K562 (cell line): ENCODE data around the gene KPNA1. TPM values are rescaled to one million over a fixed set of nuclear protein-coding genes. Genes with fewer than 3 reads are reported as not detected.

Source experiments
- ATAC-seq: fragments of 200-7000 bp; cut with Tn5 transposase; 3 replicates; pipeline ENCODE4 v1.9.1; 2020; ENCODE audit warnings: moderate library complexity
- BruUV-seq: library from RNA; stranded (reverse); fragments of 400-500 nt; replicated peaks from 2 replicates; lab custom pipeline; 2021; lab: Mats Ljungman, UMichigan
- CTCF ChIA-PET: fragments of 300-600 bp; formaldehyde crosslinking; extraction: SDS; loops from one replicate; lab custom pipeline; 2021; ENCODE audit warnings: low intra/inter-chr PET ratio; lab: Yijun Ruan, JAX
- POLR2A ChIA-PET: fragments of 300-600, 350-650 bp; sonication (Branson Sonifier 250); formaldehyde crosslinking; extraction: SDS; loops from one replicate; lab custom pipeline; 2021; ENCODE audit warnings: antibody characterized with exemption, inconsistent platforms; lab: Yijun Ruan, JAX
- DNase-seq, 4 experiments: peaks; one replicate each; pipeline versions ENCODE4 v3.0.0 to v3.0.0-alpha.2; 2011 to 2018; ENCODE audit warnings: low spot score in 3 of 4, mixed read lengths in 3 of 4; ENCODE audit errors: extremely low read depth in 1 of 4
- FAIRE-seq: peaks from 2 replicates; lab custom pipeline; 2011; peaks lifted over from hg19 to GRCh38; lab: Jason Lieb, UNC
- H2AFZ ChIP-seq: 2 replicates; pipeline ENCODE4 v1.6.0; 2011; ENCODE audit warnings: low read depth, low read length, control low read depth, inconsistent platforms
- H3K27ac ChIP-seq: fragments of 200-600 bp; 3 replicates; pipeline ENCODE4 v1.8.0; 2011; ENCODE audit warnings: low read depth, mild to moderate bottlenecking, control low read depth, inconsistent platforms, low read length, moderate library complexity, mixed read lengths; ENCODE audit errors: extremely low read depth
- H3K27me3 ChIP-seq, 2 experiments: fragments of 300-600 bp in 1 of 2; 2 replicates in 1 of 2; 3 replicates in 1 of 2; pipeline versions ENCODE4 v1.6.0 to v1.8.0; 2011; ENCODE audit warnings: inconsistent platforms in 2 of 2, low read length in 2 of 2, mild to moderate bottlenecking in 1 of 2, mixed read lengths in 1 of 2, moderate library complexity in 1 of 2; ENCODE audit not compliant: control insufficient read depth in 2 of 2, insufficient read depth in 2 of 2
- H3K36me3 ChIP-seq: fragments of 300-600 bp; 3 replicates; pipeline ENCODE4 v1.8.0; 2011; ENCODE audit warnings: mild to moderate bottlenecking, low read length, inconsistent platforms; ENCODE audit not compliant: control insufficient read depth, insufficient read depth
- H3K4me1 ChIP-seq, 2 experiments: fragments of 200-600 bp in 1 of 2; replicated peaks in 1 of 2; 2 replicates in 1 of 2; 3 replicates in 1 of 2; pipeline versions ENCODE4 v1.5.1 to v1.8.0; 2011; ENCODE audit warnings: inconsistent platforms in 2 of 2, low read length in 2 of 2, mild to moderate bottlenecking in 1 of 2, mixed read lengths in 1 of 2, moderate library complexity in 1 of 2; ENCODE audit not compliant: control insufficient read depth in 2 of 2, insufficient read depth in 2 of 2
- H3K4me2 ChIP-seq: 2 replicates; pipeline ENCODE4 v1.6.1; 2011; ENCODE audit warnings: low read length, control low read depth, inconsistent platforms, mixed read lengths; ENCODE audit not compliant: insufficient read depth
- H3K4me3 ChIP-seq: fragments of 200-600 bp; sonication (generic), shearing (Covaris generic); 2 replicates; pipeline ENCODE4 v1.5.1; 2016; ENCODE audit warnings: control low read depth, inconsistent platforms
- H3K79me2 ChIP-seq: fragments of 200-600 bp; 3 replicates; pipeline ENCODE4 v1.8.0; 2011; ENCODE audit warnings: low read length, inconsistent platforms; ENCODE audit not compliant: control insufficient read depth, insufficient read depth
- H3K9ac ChIP-seq, 2 experiments: 2 replicates each; pipeline versions ENCODE4 v1.6.0 to v1.6.1; 2011; ENCODE audit warnings: low read depth in 2 of 2, low read length in 2 of 2, control low read depth in 1 of 2, inconsistent platforms in 1 of 2, mild to moderate bottlenecking in 1 of 2, mixed read lengths in 1 of 2; ENCODE audit not compliant: insufficient read depth in 1 of 2
- H3K9me1 ChIP-seq: one replicate; pipeline ENCODE4 v1.6.0; 2011; ENCODE audit warnings: inconsistent platforms, mild to moderate bottlenecking, low read length, moderate library complexity; ENCODE audit not compliant: control insufficient read depth, insufficient read depth
- H3K9me3 ChIP-seq: replicated peaks from 2 replicates; pipeline ENCODE4 v1.5.1; 2011; ENCODE audit warnings: low read depth, low read length, inconsistent platforms; ENCODE audit not compliant: control insufficient read depth, insufficient read depth
- H4K20me1 ChIP-seq: replicated peaks from 2 replicates; pipeline ENCODE4 v1.6.1; 2011; ENCODE audit warnings: low read length, inconsistent platforms, mixed read lengths; ENCODE audit not compliant: control insufficient read depth, insufficient read depth
- E2F4 ChIP-seq: sonication (generic); formaldehyde crosslinking; IDR thresholded peaks from 2 replicates; pipeline ENCODE4 v1.8.0; 2022; ENCODE audit warnings: mild to moderate bottlenecking, low read depth, missing genetic modification reagents
- NKRF ChIP-seq: fragments of 450-650 bp; IDR thresholded peaks from 2 replicates; pipeline ENCODE4 v1.6.1; 2016; ENCODE audit warnings: borderline replicate concordance
- ZNF121 ChIP-seq: sonication (generic); formaldehyde crosslinking; conservative IDR thresholded peaks from 2 replicates; pipeline ENCODE4 v1.8.0; 2022; ENCODE audit warnings: missing genetic modification reagents
- ZNF224 ChIP-seq: sonication (generic); formaldehyde crosslinking; IDR thresholded peaks from 2 replicates; pipeline ENCODE4 v1.8.0; 2022; ENCODE audit warnings: mild to moderate bottlenecking, missing genetic modification reagents
- ZNF449 ChIP-seq: fragments of 250-450 bp; sonication (Bioruptor Pico); IDR thresholded peaks from 2 replicates; pipeline ENCODE4 v1.8.0; 2022; ENCODE audit warnings: moderate library complexity, mild to moderate bottlenecking, inconsistent platforms
- ZNF507 ChIP-seq: conservative IDR thresholded peaks from 2 replicates; pipeline ENCODE4 v1.6.1; 2017; ENCODE audit warnings: missing genetic modification characterization, missing compliant biosample characterization
- ZNF696 ChIP-seq: fragments of 250-450 bp; sonication (Bioruptor Pico); conservative IDR thresholded peaks from 2 replicates; pipeline ENCODE4 v1.4.0; 2020; ENCODE audit warnings: mild to moderate bottlenecking, moderate library complexity
- WGBS: fragments of 100-300 bp; shearing (Covaris generic); methylation state at CpG from one replicate; pipeline ENCODE4 v1.1.6; 2016; ENCODE audit warnings: low coverage, mixed read lengths; ENCODE audit not compliant: insufficient coverage; ENCODE audit errors: missing lambda C conversion rate; 5-methylcytosine and 5-hydroxymethylcytosine counted together
- in situ Hi-C: fragments of 300-500 bp; cut with MboI; formaldehyde crosslinking; loops from 4 replicates; pipeline ENCODE4 v1.15.0; 2018; ENCODE audit warnings: inconsistent platforms, mixed read lengths
- intact Hi-C: fragments of 100-400 bp; cut with micrococcal nuclease; formaldehyde crosslinking; loops from 2 replicates; pipeline ENCODE4 v1.14.2; 2022
- polyA plus RNA-seq, 8 experiments: library from polyadenylated mRNA; depleted of rRNA in 4 of 8; stranded (reverse) in 5 of 8; unstranded in 3 of 8; fragments of >200 nt; fragmentation: Nextera tagmentation in 2 of 8; fragmentation: Illumina TruSeq in 1 of 8; extraction: Ambion mirVana in 2 of 8; extraction: Trizol in 1 of 8; gene quantifications; 2 replicates each; pipeline versions ENCODE4 v1.2.1 to v1.2.3, GENCODE V29; 2011 to 2014; ENCODE audit warnings: inconsistent platforms in 1 of 8, missing spikeins in 1 of 8
- total RNA-seq, 7 experiments: library from RNA; depleted of rRNA in 6 of 7; stranded (reverse); fragments of >200 nt in 6 of 7; fragmentation: Illumina TruSeq in 2 of 7; extraction: Trizol in 2 of 7; gene quantifications; 2 replicates each; pipeline versions ENCODE4 v1.2.1 to v1.2.3, GENCODE V29; 2011 to 2021; ENCODE audit warnings: low replicate concordance in 1 of 7

The KPNA1 gene
- total and polyA plus RNA-seq, 9 of the 15 experiments (the other 6 are each of a cell fraction or from before 2014, with no cell fraction given), result 9.3 to 53.8 (median 33.5) TPM

GRCh38 chr3:122415762-122416654 lies 98.7 kb downstream of the KPNA1 start, which contains the start of gene WDR5B (continued):
- TF ChIP-seq ZNF449 (CRISPR knock-in tag) (no peak), ZNF507 (no peak)

- Histone ChIP-seq H3K4me1 (peaks cover 0 to 4% of the 10 kb centered on the region in 2 experiments; a peak in 2 of 5 replicates), H3K27me3 (no peaks in the 10 kb centered on the region), H3K9ac (peak overlapping the region; percentile 65 to 87; a peak in 3 of 4 replicates), H3K9me3 (no peaks in the 10 kb centered on the region), H3K79me2 (peaks cover 45% of the 10 kb centered on the region), H3K4me2 (peak overlapping the region; percentile 90), H3K9me1 (no peaks in the 10 kb centered on the region), H3K27ac (peak overlapping the region; percentile 90), H3K4me3 (peak overlapping the region; percentile 60), H3K36me3 (peaks cover 33% of the 10 kb centered on the region; the same call in 2 of the 3 replicates), H2AFZ (peak overlapping the region; percentile 76), H4K20me1 (no peaks in the 10 kb centered on the region)
- ChIA-PET POLR2A (interaction anchor here (0.6 to 1.4 kb wide), 4 partner anchors 7 to 268 kb away, joined by 3 read pairs; no protein-coding TSS in a partner anchor), CTCF (no interaction called here)
- 7% methylated on average over 9 of the region's 10 CpGs for WGBS
- intact Hi-C loops, result no loop called here
- BruUV-seq, result TSS peak; percentile 71
- in situ Hi-C loops, result no loop called here
- ATAC-seq (peak; percentile 66), FAIRE-seq (no peak), DNase-seq (peak; percentile 43 to 67 (median 53))
- TF ChIP-seq NKRF (0 out of 2 replicates have a peak, but pooled peaks have one; percentile 27), ZNF696 (no peak), E2F4 (CRISPR knock-in tag) (no peak), ZNF224 (CRISPR knock-in tag) (no peak), ZNF121 (CRISPR knock-in tag) (no peak)
Measured at GRCh38 chr3:122415104-122415744, 99.5 kb downstream of the KPNA1 start.
